Activated CD8-positive, alpha-beta memory T cell treated with anti-CD3 and anti-CD28 coated beads, Interleukin-2, amount 50 U/mL, for 1 hour (primary cell): Measurements from ENCODE around the gene PDXK.

Experiments
- DNase-seq: peaks from one replicate; pipeline ENCODE4 v3.0.0-alpha.2; 2020; ENCODE audit errors: extremely low read depth

Gene PDXK

GRCh38 chr21:43779660-43780059 is 60.7 kb downstream of the PDXK start:
- DNase-seq, result no peak

DNA sequence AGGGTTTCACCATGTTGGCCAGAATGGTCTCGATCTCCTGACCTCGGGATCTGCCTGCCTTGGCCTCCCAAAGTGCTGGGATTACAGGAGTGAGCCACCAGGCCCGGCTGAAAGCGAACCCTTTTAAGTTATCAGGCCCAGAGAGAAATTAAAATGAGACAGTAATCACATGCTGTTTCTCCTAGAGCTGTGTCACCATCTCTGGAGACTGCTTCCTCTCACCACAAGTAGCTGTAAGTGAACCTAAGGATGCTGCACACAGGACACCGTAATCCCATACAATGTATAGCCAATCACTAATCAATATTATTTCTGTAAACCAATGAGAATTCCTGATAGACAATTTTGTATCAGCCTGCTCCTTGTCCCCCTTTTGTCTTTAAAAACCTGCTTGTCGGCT is 62.9 kb downstream of the PDXK start:
- DNase-seq, result no peak

- no peak for DNase-seq
These were observed 63.6 kb downstream of the PDXK start for GRCh38 chr21:43782431-43783097.

GRCh38 chr21:43783098-43783700 is 64.3 kb downstream of the PDXK start:
- no peak for DNase-seq

- no peak for DNase-seq
These were observed 66.2 kb downstream of the PDXK start for GRCh38 chr21:43785134-43785533.

- no peak for DNase-seq
These were observed 67.4 kb downstream of the PDXK start for GRCh38 chr21:43786300-43786806.

GRCh38 chr21:43786807-43787440 is 68.0 kb downstream of the PDXK start:
- DNase-seq, result no peak

DNA sequence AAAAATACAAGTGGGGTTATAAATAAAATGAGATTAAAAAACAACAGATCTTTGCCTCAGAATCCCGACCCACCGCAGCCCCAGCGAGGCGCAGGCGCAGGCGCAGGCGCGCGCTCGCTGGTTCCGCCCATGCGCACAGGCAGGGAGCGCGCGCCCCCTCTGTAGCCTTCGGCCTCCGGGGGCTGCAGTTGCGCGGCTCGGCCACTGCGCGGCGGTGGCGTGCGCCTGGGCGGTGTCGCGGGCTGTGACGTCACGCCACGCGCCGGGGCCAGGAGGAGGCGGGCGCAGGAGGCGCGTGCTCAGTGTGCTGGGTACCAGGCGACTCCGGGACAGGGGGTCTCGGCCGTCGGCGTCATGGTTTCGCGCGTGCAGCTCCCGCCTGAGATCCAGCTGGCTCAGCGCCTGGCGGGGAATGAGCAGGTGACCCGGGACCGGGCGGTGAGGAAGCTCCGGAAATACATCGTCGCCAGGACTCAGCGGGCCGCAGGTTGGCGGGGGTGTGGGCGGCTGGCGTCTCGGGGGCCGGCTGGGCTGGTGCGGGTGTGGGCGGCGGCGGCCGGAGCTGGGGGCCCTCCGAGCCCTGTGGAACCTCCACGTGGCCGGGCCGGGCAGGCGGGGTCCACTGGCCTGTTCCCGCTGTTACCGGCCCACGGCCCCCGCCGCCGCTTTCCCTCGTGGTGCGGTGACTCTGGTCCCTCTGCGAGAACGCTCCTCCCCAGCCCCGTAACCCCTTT is 70.5 kb downstream of the PDXK start, which contains the start of gene RRP1:
Gene RRP1, plus strand, starts transcription at position 302 of the 734 bp plus-strand sequence. Its CDS starts 53 bp downstream, at position 355.
- peak; percentile 73 for DNase-seq

DNA sequence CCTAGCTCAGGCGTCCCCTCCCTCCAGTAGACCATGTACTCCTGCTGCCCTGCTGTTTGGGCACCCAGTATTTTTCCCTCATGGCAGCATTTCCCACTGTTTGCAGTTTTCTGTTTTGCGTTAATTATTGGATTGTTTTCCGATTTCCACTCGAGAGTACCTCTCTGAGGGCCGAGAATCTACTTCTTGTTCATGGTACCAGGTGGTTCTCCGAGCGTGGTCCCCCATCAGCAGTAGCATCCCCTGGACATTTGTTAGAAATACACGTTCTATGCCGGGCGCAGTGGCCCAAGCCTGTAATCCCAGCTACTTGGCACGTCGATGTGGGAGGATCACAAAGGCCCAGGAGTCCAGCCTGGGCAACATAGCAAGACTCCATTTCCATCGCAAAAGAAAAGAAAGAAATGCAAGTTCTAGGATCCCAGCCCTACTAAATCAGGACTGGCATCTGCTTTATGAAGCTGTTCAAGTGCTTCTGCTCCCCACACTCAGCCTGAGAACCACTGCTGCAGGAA is 71.1 kb downstream of the PDXK start:
- no peak for DNase-seq

- no peak for DNase-seq
These were observed 73.5 kb downstream of the PDXK start for GRCh38 chr21:43792406-43792805.

DNA sequence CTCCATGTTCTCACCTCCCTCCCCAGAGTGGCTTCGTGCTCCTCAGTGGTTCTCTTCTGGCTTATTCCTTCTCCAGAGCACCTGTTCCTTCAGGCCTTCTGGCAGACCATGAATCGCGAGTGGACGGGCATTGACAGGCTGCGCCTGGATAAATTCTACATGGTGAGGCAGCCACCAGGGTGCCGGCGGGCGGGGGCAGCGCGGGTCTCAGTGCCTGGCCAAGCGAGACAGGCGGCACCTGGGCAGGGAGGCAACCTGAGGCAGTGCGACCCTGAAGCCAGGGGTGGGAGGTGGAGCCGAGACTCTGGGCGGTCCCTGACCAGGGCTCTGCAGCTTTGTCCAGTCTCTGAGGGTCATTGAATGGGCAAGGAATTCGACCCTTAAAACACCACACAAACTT is 74.3 kb downstream of the PDXK start:
- no peak for DNase-seq

DNA sequence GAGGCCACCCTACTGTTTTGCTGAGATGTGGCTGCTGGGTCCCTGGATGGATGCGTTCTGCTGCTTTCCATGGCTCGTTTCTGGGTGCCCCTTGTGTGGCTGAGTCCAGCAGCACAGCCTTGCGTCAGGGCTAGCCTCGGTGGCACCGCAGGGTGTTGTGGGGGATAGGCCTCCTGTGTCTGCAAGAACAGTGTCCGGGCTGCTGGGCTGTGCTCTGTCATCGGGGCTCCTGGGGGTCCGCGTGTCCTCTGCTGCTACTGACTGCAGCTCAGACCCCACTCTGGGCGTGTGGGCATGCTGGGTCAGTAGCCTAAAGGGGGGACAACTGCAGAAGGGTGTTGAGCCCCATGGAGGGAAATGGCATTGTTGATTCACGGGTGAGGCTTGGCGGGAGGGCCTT is 75.4 kb downstream of the PDXK start:
- no peak for DNase-seq

GRCh38 chr21:43794857-43795256 is 75.9 kb downstream of the PDXK start:
- no peak for DNase-seq

GRCh38 chr21:43797415-43797814 is 78.5 kb downstream of the PDXK start:
- no peak for DNase-seq

DNA sequence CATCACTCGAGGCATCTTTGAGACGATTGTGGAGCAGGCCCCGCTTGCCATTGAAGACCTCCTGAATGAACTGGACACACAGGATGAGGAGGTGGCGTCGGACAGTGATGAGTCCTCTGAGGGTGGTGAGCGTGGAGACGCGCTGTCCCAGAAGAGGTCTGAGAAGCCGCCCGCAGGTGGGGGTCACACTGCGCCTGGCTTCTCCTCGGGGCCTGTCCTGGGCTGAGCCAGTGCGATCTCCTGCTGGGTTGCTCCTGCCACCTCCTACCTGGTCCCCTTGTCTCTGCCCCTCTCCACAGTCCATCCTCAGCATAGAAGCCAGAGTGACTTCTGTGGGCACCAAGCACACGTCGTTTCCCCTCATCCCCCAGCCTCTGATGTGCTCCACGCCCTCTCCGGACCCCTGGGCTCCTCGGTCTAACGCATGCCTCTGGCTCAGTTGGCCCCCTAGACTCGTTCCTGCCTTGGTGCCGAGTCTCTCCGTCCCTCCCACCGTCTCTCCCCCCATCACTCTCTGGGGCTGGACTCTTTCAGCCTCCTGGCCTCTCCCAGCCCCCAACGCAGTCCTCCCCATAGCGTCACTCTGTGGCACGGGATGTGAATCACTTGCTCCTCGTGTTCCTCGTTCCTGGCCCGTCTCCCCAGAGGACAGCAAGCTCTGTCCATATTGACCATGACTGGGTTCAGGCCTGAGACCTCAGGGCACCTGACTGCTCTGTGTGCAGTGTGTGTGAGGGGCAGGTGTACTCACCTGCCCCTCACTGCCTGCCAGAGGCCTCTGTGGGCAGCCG is 79.2 kb downstream of the PDXK start:
- no peak for DNase-seq

DNA sequence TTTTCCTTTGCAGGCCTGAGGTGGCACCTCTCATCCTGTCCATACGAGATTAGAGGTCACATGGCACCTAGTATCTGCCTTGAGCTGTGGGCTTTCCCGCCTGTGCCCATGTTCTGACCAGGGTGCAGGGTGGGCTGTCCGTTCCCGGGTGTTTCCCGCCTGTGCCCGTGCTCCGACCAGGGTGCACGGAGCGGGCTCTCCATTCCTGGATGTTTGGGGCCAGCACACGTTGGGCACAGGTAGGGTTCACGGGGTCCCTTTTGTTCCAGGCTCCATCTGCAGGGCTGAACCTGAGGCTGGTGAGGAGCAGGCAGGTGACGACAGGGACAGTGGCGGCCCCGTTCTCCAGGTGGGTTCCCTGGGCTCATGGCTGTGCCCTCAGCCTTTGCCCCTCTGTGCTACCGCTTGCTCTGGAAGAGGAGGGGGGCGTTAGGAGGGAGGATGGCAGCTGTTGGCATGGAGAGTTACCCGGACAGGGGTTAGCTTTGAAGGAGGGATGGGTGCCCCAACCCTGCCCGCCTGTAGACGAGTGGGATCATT is 80.4 kb downstream of the PDXK start:
- DNase-seq, result no peak

DNA sequence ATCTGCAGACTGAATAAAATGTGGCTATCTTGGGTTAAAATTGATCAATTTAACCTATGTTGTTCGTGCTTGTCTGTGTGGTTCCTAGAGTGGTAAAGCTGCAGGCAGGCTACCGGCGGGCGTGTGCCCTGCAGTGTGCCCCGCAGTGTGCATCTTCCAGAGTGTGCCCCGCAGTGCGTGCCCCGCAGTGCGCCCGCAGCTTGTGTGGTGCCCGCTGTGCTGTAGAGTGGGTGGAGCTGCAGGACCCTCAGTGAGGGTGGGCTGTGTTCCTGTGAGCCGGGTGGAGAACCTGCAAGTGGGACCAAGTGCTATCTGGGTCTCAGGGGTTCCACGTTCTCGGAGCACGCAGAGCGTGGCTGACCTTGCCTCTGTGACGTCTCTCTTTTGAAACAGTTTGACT is 81.2 kb downstream of the PDXK start:
- no peak for DNase-seq

DNA sequence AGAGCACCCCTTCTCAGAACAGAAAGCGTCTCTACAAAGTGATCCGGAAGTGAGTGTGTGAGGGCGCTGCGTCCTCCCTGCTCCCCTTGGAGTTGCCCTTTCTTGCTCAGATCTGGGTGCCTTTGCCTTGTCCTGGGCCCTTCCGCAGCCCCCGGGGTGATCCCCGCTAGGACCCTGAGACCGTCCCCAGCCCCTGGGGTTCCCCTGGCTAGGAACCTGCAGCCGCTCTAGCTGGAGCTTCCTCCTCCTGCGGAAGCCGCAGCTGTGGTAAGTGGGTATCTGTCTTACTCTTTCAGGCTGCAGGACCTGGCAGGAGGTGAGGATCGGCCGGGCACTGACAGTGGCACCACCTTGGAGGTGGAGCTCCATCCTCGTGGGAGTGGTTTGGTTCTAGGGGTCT is 81.6 kb downstream of the PDXK start:
- DNase-seq, result no peak

- DNase-seq, result no peak
These were observed 82.3 kb downstream of the PDXK start for GRCh38 chr21:43801006-43801783.

DNA sequence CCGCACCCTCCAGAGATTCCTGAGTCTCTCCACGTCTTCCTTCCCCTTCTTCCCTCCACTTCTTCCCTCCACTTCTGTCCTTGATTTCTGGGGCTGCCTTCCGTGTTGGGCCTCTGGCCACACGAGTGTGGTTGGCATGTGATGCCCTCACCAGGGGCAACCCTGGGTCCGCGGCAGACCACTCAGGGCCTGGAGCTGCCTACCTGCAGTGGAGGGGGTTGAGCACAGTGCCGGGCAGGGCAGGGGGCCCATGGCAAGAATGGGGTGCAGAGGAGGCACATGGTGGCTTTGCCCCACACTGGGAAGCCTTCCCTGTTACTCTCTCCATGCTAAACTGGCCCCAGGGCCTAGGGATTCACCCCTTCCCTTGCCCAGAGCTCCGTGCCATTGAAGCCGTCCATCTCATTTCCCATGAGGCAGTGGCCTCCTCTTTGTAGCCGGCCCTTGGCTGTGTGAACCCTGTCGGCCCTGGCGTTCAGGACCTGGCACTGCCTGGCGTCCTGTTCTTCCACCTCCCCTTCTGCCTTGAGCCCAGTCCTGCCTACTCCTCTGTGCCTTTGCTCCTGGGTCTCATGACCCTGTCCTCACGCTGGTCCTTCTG is 83.9 kb downstream of the PDXK start:
- no peak for DNase-seq
